CD4-positive, alpha-beta T cell treated with Interleukin-17A for 4 hours (primary cell): ENCODE results near the gene FAM117B.
"Not testable (repeated sequence)": the region's sequence is repeated elsewhere in the genome, so short reads cannot be mapped to it uniquely, and the experiment has no call there.

Experiments used
- DNase-seq: peaks from one replicate; pipeline ENCODE4 v3.0.0-alpha.2; 2020; ENCODE audit warnings: mixed read lengths

The FAM117B gene

GRCh38 chr2:202705446-202706020 lies 70.8 kb downstream of the FAM117B start:
- no peak for DNase-seq

- not testable (repeated sequence) for DNase-seq
Measured at GRCh38 chr2:202714971-202715935, 80.5 kb downstream of the FAM117B start.

- no peak for DNase-seq
Measured at GRCh38 chr2:202716114-202716718, 81.4 kb downstream of the FAM117B start.

GRCh38 chr2:202716953-202717597 lies 82.3 kb downstream of the FAM117B start:
- DNase-seq, result no peak

GRCh38 chr2:202717598-202718310 lies 83.0 kb downstream of the FAM117B start:
- DNase-seq, result no peak

GRCh38 chr2:202718614-202719013 lies 83.8 kb downstream of the FAM117B start:
- DNase-seq, result no peak

- DNase-seq, result no peak
Measured at GRCh38 chr2:202720226-202720625, 85.5 kb downstream of the FAM117B start.

GRCh38 chr2:202721621-202722020 lies 86.9 kb downstream of the FAM117B start:
- DNase-seq, result no peak

- DNase-seq, result no peak
Measured at GRCh38 chr2:202723746-202724145, 89.0 kb downstream of the FAM117B start.

GRCh38 chr2:202726070-202726469 lies 91.3 kb downstream of the FAM117B start:
- DNase-seq, result no peak

GRCh38 chr2:202736826-202737225 lies 102.1 kb downstream of the FAM117B start:
- DNase-seq, result peak; percentile 13

- DNase-seq, result no peak
Measured at GRCh38 chr2:202743613-202744012, 108.8 kb downstream of the FAM117B start.

GRCh38 chr2:202749477-202749876 lies 114.7 kb downstream of the FAM117B start:
- DNase-seq, result no peak

- DNase-seq, result no peak
Measured at GRCh38 chr2:202750763-202751427, 116.1 kb downstream of the FAM117B start.

GRCh38 chr2:202752071-202752470 lies 117.3 kb downstream of the FAM117B start:
- DNase-seq, result peak; percentile 23

- DNase-seq, result no peak
Measured at GRCh38 chr2:202754936-202755335, 120.2 kb downstream of the FAM117B start.

- no peak for DNase-seq
Measured at GRCh38 chr2:202756598-202756997, 121.8 kb downstream of the FAM117B start.

- DNase-seq, result no peak
Measured at GRCh38 chr2:202757339-202757738, 122.6 kb downstream of the FAM117B start.

- no peak for DNase-seq
Measured at GRCh38 chr2:202758128-202758527, 123.4 kb downstream of the FAM117B start.

GRCh38 chr2:202758604-202759003 lies 123.8 kb downstream of the FAM117B start:
- DNase-seq, result no peak

GRCh38 chr2:202760848-202761247 lies 126.1 kb downstream of the FAM117B start:
- peak; percentile 12 for DNase-seq

- peak; percentile 19 for DNase-seq
Measured at GRCh38 chr2:202762556-202762955, 127.8 kb downstream of the FAM117B start.
